AG10803 (cell line): ENCODE measurements around the gene SCP2.

ENCODE experiments used
- DNase-seq: peaks from one replicate; pipeline ENCODE4 v3.0.0; 2010; ENCODE audit warnings: low read depth
- H3K4me3 ChIP-seq: 2 replicates; pipeline ENCODE4 v1.5.1; 2011; ENCODE audit warnings: mild to moderate bottlenecking, low read length, control low read depth
- TF ChIP-seq, protein P1 (sequence below): conservative IDR thresholded peaks from 2 replicates; pipeline ENCODE4 v1.5.1; 2011; ENCODE audit warnings: mild to moderate bottlenecking, low read length, control low read depth, inconsistent platforms

Gene SCP2

DNA sequence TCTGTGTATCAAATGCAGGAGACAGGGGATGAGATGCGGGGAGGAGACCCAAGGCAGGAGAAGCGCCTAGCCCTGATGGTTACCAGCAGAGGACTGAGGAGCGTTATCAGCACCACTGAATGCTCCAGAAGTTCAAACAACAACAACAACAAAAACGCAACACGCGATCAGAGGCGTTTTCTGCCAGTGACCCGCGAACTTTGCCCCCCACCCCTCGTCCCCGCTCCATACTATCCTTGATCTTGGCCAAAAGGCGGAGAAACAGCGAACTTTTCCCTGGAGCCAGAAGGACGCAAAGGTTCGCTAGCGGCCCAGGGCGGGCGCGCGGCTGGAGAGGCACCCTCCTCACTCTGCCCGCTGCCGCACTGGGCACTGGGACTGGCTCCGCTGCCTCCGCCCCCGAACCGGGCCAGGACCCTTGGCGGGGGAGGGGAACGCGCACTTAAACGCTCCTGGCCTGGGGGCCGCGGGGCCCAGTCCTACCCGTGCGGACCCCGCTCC lies 6.2 kb upstream of the SCP2 start:
- TF ChIP-seq, protein P1, sequence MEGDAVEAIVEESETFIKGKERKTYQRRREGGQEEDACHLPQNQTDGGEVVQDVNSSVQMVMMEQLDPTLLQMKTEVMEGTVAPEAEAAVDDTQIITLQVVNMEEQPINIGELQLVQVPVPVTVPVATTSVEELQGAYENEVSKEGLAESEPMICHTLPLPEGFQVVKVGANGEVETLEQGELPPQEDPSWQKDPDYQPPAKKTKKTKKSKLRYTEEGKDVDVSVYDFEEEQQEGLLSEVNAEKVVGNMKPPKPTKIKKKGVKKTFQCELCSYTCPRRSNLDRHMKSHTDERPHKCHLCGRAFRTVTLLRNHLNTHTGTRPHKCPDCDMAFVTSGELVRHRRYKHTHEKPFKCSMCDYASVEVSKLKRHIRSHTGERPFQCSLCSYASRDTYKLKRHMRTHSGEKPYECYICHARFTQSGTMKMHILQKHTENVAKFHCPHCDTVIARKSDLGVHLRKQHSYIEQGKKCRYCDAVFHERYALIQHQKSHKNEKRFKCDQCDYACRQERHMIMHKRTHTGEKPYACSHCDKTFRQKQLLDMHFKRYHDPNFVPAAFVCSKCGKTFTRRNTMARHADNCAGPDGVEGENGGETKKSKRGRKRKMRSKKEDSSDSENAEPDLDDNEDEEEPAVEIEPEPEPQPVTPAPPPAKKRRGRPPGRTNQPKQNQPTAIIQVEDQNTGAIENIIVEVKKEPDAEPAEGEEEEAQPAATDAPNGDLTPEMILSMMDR = no peak
- DNase-seq = peak; percentile 22
- H3K4me3 ChIP-seq = peak overlapping the region; percentile 69

DNA sequence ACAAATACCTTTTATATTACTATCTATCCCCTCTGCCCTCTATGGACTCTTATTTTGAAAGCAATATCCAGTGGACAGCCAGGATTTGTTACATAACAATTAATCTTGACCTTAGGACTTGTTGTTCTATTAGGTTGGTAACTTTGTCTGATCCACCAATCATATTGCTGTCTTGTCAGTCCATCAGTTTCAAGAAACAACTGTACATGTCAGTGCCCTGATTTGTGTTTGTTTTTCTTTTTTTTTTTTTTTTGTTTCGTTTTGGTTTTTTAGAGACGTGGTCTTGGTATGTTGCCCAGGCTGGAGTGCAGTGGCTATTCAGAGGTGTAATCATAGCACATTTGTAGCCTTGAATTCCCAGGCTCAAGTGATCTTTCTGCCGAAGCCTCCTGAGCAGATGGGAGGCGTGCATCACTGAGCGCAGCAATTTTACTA lies 1.5 kb upstream of the SCP2 start:
- DNase-seq = no peak
- TF ChIP-seq, protein P1 = no peak
- H3K4me3 ChIP-seq = no peak overlapping the region

DNA sequence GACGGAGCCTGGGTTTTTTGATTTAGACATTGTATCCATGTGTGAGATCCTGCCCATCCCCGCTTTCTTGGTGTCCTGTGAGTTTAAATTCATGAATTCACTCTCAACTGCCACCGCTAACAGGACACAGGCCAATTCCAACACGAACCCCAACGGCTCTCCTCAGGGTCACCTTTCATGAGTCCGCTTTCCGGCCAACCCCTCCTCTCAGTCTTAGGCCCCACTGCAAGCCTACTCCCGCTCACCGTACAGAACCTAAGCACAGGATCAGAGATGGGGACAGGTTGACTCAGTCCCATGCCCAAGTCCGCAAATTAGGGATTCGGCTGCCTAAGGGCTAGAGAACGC lies 238 bp upstream of the SCP2 start:
- TF ChIP-seq, protein P1 = no peak
- peak overlapping the region; percentile 80 for H3K4me3 ChIP-seq
- DNase-seq = no peak

DNA sequence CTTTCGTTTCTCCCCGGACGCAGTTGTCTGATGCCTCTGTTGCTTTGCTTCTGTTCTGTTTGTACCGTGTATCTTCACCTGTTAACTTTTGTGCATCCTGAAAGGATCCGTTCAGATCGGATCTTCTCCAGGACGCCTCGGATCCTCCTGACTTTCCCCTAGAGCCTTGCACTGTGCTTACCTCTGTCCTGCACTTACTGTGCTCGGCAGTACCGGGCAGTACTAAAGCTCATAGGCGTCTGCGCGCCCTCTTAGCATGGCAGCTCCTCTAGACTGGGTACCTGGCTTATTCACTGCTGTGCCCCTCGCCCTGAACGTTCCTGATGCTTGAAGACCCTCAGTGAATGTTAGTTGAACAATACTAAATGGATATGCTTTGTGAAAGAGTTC lies 934 bp downstream of the SCP2 start:
- DNase-seq = no peak
- H3K4me3 ChIP-seq = peak overlapping the region; percentile 80
- TF ChIP-seq, protein P1 = no peak

DNA sequence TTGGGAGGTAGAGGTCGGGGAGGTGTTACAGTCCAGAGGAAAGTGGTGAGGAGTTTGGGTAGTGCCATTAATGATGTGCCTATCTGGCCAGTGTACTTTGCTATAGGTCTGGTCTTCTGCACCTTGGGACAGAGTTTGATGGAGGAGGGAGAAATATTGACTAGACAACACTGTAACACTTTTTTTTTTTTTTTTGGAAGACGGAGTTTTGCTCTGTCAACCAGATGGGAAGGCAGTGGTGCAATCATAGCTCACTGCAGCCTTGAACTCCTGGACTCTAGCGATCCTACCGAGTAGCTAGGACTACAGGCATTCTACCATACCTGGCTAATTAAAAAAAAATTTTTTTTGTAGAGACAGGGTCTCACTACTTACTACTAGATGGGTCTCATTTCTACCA lies 1.9 kb downstream of the SCP2 start:
- TF ChIP-seq, protein P1 = no peak
- H3K4me3 ChIP-seq = no peak overlapping the region
- DNase-seq = no peak

DNA sequence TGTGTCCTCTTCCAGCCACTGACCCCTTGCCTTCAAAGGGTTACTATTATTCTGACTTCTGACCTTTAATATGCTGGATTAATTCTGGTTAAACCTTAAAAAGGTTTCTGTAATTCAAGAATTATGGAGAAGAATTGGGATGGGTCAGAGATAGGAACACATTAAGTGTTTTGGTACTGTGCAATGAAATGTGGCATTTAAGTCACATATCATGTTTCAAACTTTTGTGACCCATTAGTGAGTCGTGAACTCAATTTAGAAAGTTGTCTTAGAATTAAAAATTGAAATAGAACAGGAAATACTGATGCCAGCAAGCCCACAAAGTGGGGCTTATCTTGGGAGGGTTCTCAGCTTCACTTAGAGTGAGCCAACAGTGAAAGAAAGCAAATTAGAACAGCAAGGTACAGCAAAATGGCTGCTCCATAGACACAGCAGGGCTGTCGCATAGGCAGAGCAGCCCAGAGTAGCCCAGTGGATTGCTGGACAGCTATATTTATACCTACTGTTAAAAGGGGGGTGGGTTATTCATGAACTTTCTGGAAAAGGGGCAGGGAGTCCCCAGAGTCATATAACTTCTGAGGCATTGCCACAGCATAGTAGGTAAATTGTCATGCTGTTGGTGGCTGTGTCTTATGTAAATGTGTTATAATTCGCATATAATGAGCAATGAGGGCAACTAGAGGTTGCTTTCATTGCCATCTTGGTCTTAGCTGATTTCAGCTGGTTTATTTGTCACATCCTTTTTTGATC lies 10.5 kb downstream of the SCP2 start:
- H3K4me3 ChIP-seq = no peak overlapping the region
- TF ChIP-seq, protein P1 = no peak
- DNase-seq = no peak

DNA sequence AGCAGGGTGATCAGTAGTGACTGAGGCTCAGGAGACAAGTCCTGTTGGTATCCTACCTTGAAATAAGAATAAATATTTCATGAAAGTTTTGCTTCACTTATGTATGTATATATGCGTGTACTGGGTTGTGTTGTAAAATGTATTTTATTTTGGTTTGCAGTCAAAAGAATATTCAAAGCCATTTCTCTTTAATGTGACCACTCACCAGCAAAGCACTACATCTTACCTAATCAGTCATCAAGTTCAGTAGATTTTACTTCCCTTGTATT lies 11.0 kb downstream of the SCP2 start:
- DNase-seq = no peak
- TF ChIP-seq, protein P1 = no peak
- no peak overlapping the region for H3K4me3 ChIP-seq
